ENCODE measurements around the gene TBC1D10A.

Gene TBC1D10A

GRCh38 chr22:30284172-30284571 lies 42.6 kb downstream of the TBC1D10A start:
- DNase-seq, result no peak

- no peak for DNase-seq
Measured at GRCh38 chr22:30283342-30283741, 43.4 kb downstream of the TBC1D10A start.

GRCh38 chr22:30282616-30283046 lies 44.1 kb downstream of the TBC1D10A start:
- DNase-seq, result no peak

GRCh38 chr22:30280505-30280904 lies 46.2 kb downstream of the TBC1D10A start:
- no peak for DNase-seq

- no peak for DNase-seq
Measured at GRCh38 chr22:30279932-30280331, 46.8 kb downstream of the TBC1D10A start.

- DNase-seq, result no peak
Measured at GRCh38 chr22:30279046-30279788, 47.5 kb downstream of the TBC1D10A start.

GRCh38 chr22:30277547-30278344 lies 49.0 kb downstream of the TBC1D10A start:
- DNase-seq, result peak; percentile 77

- no peak for DNase-seq
Measured at GRCh38 chr22:30276039-30276438, 50.7 kb downstream of the TBC1D10A start.

- DNase-seq, result no peak
Measured at GRCh38 chr22:30275625-30276024, 51.1 kb downstream of the TBC1D10A start.

- no peak for DNase-seq
Measured at GRCh38 chr22:30274437-30274812, 52.3 kb downstream of the TBC1D10A start.

GRCh38 chr22:30273711-30274436 lies 52.9 kb downstream of the TBC1D10A start:
- no peak for DNase-seq

- DNase-seq, result no peak
Measured at GRCh38 chr22:30272781-30273601, 53.8 kb downstream of the TBC1D10A start.

GRCh38 chr22:30270832-30271231 lies 55.9 kb downstream of the TBC1D10A start:
- no peak for DNase-seq

GRCh38 chr22:30268331-30268730 lies 58.4 kb downstream of the TBC1D10A start:
- DNase-seq, result no peak

- DNase-seq, result no peak
Measured at GRCh38 chr22:30267382-30268302, 59.1 kb downstream of the TBC1D10A start.

GRCh38 chr22:30266445-30267381 lies 60.0 kb downstream of the TBC1D10A start, which contains the start of gene OSM:
TSS of gene OSM (minus strand) at chr22:30266851. CDS start at chr22:30266799, 52 bp downstream.
- no peak for DNase-seq

GRCh38 chr22:30265823-30266444 lies 60.8 kb downstream of the TBC1D10A start:
- DNase-seq, result no peak

- no peak for DNase-seq
Measured at GRCh38 chr22:30265131-30265720, 61.5 kb downstream of the TBC1D10A start.

GRCh38 chr22:30263883-30264282 lies 62.9 kb downstream of the TBC1D10A start:
- DNase-seq, result no peak
